KMS-11 (cell line): ENCODE measurements around the gene GRAMD4.

Source experiments
- H2AFZ ChIP-seq: fragments of 200-600 bp; sonication (generic); 2 replicates; pipeline ENCODE4 v1.6.1; 2016; ENCODE audit warnings: antibody characterized with exemption, mixed run types, low read depth
- H3K27ac ChIP-seq: fragments of 200-600 bp; sonication (generic); 2 replicates; pipeline ENCODE4 v1.6.1; 2016; ENCODE audit warnings: mild to moderate bottlenecking, mixed run types
- H3K27me3 ChIP-seq: fragments of 200-600 bp; sonication (generic); 2 replicates; pipeline ENCODE4 v1.6.1; 2017; ENCODE audit warnings: mild to moderate bottlenecking, low read depth, mixed run types, moderate library complexity; ENCODE audit not compliant: insufficient read depth
- H3K36me3 ChIP-seq: fragments of 200-600 bp; sonication (generic); 2 replicates; pipeline ENCODE4 v1.6.1; 2017; ENCODE audit warnings: mild to moderate bottlenecking, mixed run types; ENCODE audit not compliant: insufficient read depth
- H3K4me1 ChIP-seq: fragments of 200-600 bp; sonication (generic); 2 replicates; pipeline ENCODE4 v1.6.1; 2016; ENCODE audit warnings: mild to moderate bottlenecking, low read depth, mixed run types; ENCODE audit not compliant: poor library complexity, severe bottlenecking
- H3K4me2 ChIP-seq: fragments of 200-600 bp; sonication (generic); 2 replicates; pipeline ENCODE4 v1.7.0; 2016; ENCODE audit warnings: mild to moderate bottlenecking, mixed run types
- H3K4me3 ChIP-seq: fragments of 200-600 bp; sonication (generic); IDR thresholded peaks from 2 replicates; pipeline ENCODE4 v1.6.1; 2017; ENCODE audit warnings: low read depth, low read length, mixed read lengths; ENCODE audit not compliant: insufficient read depth
- H3K79me2 ChIP-seq: fragments of 200-600 bp; sonication (generic); 2 replicates; pipeline ENCODE4 v1.6.1; 2016; ENCODE audit warnings: low read depth, mixed run types; ENCODE audit not compliant: insufficient read depth
- H3K9ac ChIP-seq: fragments of 200-600 bp; sonication (generic); 2 replicates; pipeline ENCODE4 v1.6.1; 2016; ENCODE audit warnings: mild to moderate bottlenecking, mixed run types
- H4K20me1 ChIP-seq: fragments of 200-600 bp; sonication (generic); 2 replicates; pipeline ENCODE4 v1.6.1; 2016; ENCODE audit warnings: mild to moderate bottlenecking, mixed run types; ENCODE audit not compliant: insufficient read depth
- CTCF ChIP-seq: fragments of 200-600 bp; sonication (generic); conservative IDR thresholded peaks from 2 replicates; pipeline ENCODE4 v1.6.1; 2017; ENCODE audit warnings: low read depth, mild to moderate bottlenecking, antibody characterized with exemption, low read length, moderate library complexity, mixed read lengths

Gene GRAMD4

GRCh38 chr22:46584081-46584921, 35.9 kb upstream of the GRAMD4 start:
- Histone ChIP-seq H3K4me3 (no peak overlapping the region), H3K4me2 (no peak overlapping the region)

GRCh38 chr22:46585340-46586122, 34.7 kb upstream of the GRAMD4 start:
- Histone ChIP-seq H2AFZ (no peak overlapping the region), H3K79me2 (no peaks in the 10 kb centered on the region), H3K4me3 (no peak overlapping the region), H3K27ac (no peak overlapping the region), H3K4me1 (no peaks in the 10 kb centered on the region), H3K4me2 (no peak overlapping the region), H4K20me1 (no peaks in the 10 kb centered on the region), H3K9ac (no peak overlapping the region), H3K27me3 (no peaks in the 10 kb centered on the region), H3K36me3 (no peaks in the 10 kb centered on the region)
- TF ChIP-seq CTCF: no peak

More at GRCh38 chr22:46584081-46584921, 35.9 kb upstream of the GRAMD4 start:
- no peaks in the 10 kb centered on the region for H3K36me3 ChIP-seq
- H3K79me2 ChIP-seq: no peaks in the 10 kb centered on the region
- no peak overlapping the region for H3K9ac ChIP-seq
- TF ChIP-seq CTCF: no peak
- no peak overlapping the region for H3K27ac ChIP-seq
- no peak overlapping the region for H2AFZ ChIP-seq
- no peaks in the 10 kb centered on the region for H4K20me1 ChIP-seq
- no peaks in the 10 kb centered on the region for H3K4me1 ChIP-seq
- no peaks in the 10 kb centered on the region for H3K27me3 ChIP-seq

- Histone ChIP-seq H3K79me2 (no peaks in the 10 kb centered on the region), H3K4me3 (no peak overlapping the region), H4K20me1 (no peaks in the 10 kb centered on the region), H3K4me1 (no peaks in the 10 kb centered on the region), H3K9ac (no peak overlapping the region), H3K27me3 (no peaks in the 10 kb centered on the region), H3K27ac (no peak overlapping the region), H3K36me3 (no peaks in the 10 kb centered on the region), H2AFZ (no peak overlapping the region), H3K4me2 (no peak overlapping the region)
- TF ChIP-seq CTCF: no peak
Observed at GRCh38 chr22:46586123-46586519, 34.1 kb upstream of the GRAMD4 start.

GRCh38 chr22:46586531-46587011, 33.6 kb upstream of the GRAMD4 start:
- no peak for TF ChIP-seq CTCF
- no peak overlapping the region for H3K4me3 ChIP-seq
- no peaks in the 10 kb centered on the region for H3K4me1 ChIP-seq
- no peaks in the 10 kb centered on the region for H3K36me3 ChIP-seq
- no peak overlapping the region for H3K9ac ChIP-seq
- H3K79me2 ChIP-seq: no peaks in the 10 kb centered on the region
- H3K4me2 ChIP-seq: no peak overlapping the region
- no peak overlapping the region for H3K27ac ChIP-seq
- H4K20me1 ChIP-seq: no peaks in the 10 kb centered on the region
- no peaks in the 10 kb centered on the region for H3K27me3 ChIP-seq
- no peak overlapping the region for H2AFZ ChIP-seq
